K562 (cell line): ENCODE results near the gene PYM1. TPM values are rescaled to one million over a fixed set of nuclear protein-coding genes. Genes with fewer than 3 reads are reported as not detected.
A peak's percentile ranks its signal among the peaks of the same experiment; 100 is the strongest.

ENCODE experiments used
- ARID4B ChIP-seq: sonication (generic); formaldehyde crosslinking; IDR thresholded peaks from 2 replicates; pipeline ENCODE4 v1.8.0; 2022; ENCODE audit warnings: mild to moderate bottlenecking, missing genetic modification reagents
- HDAC2 ChIP-seq: fragments of 450-650 bp; IDR thresholded peaks from 2 replicates; pipeline ENCODE4 v1.6.1; 2016; ENCODE audit warnings: mild to moderate bottlenecking
- TBP ChIP-seq: optimal IDR thresholded peaks from 2 replicates; pipeline ENCODE3; 2011; ENCODE audit warnings: low read depth, low read length, improper control_type of control experiment
- ZNF592 ChIP-seq: fragments of 450-650 bp; IDR thresholded peaks from 2 replicates; pipeline ENCODE4 v1.6.1; 2017; ENCODE audit warnings: antibody characterized with exemption, mild to moderate bottlenecking
- ZNF609 ChIP-seq: sonication (generic); formaldehyde crosslinking; IDR thresholded peaks from 2 replicates; pipeline ENCODE4 v1.8.1; 2023; ENCODE audit warnings: missing genetic modification reagents, mild to moderate bottlenecking, borderline replicate concordance
- polyA plus RNA-seq, 8 experiments: library from polyadenylated mRNA; depleted of rRNA in 4 of 8; stranded (reverse) in 5 of 8; unstranded in 3 of 8; fragments of >200 nt; fragmentation: Nextera tagmentation in 2 of 8; fragmentation: Illumina TruSeq in 1 of 8; extraction: Ambion mirVana in 2 of 8; extraction: Trizol in 1 of 8; gene quantifications; 2 replicates each; pipeline versions ENCODE4 v1.2.1 to v1.2.3, GENCODE V29; 2011 to 2014; ENCODE audit warnings: inconsistent platforms in 1 of 8, missing spikeins in 1 of 8
- total RNA-seq, 7 experiments: library from RNA; depleted of rRNA in 6 of 7; stranded (reverse); fragments of >200 nt in 6 of 7; fragmentation: Illumina TruSeq in 2 of 7; extraction: Trizol in 2 of 7; gene quantifications; 2 replicates each; pipeline versions ENCODE4 v1.2.1 to v1.2.3, GENCODE V29; 2011 to 2021; ENCODE audit warnings: low replicate concordance in 1 of 7

Gene PYM1
- total and polyA plus RNA-seq, 9 of the 15 experiments (the other 6 are each of a cell fraction or from before 2014, with no cell fraction given) = 29.0 to 51.3 (median 34.1) TPM

GRCh38 chr12:55927588-55928502 is at the start of gene PYM1 (continued):
- 0 out of 2 replicates have a peak, but pooled peaks have one; percentile 64 for TF ChIP-seq ZNF592
- 0 out of 2 replicates have a peak, but pooled peaks have one; percentile 24 for TF ChIP-seq HDAC2
- peak; percentile 82 for TF ChIP-seq TBP
- TF ChIP-seq ARID4B (CRISPR knock-in tag) = no peak; the same call in 1 of the 2 replicates
- TF ChIP-seq ZNF609 (CRISPR knock-in tag) = peak; percentile 41; the same call in 1 of the 2 replicates
